Activated B cell treated with CpG ODN at 0.5 μM for 24 hours (primary cell): ENCODE results near the gene MALRD1. TPM values are rescaled to one million over a fixed set of nuclear protein-coding genes. Genes with fewer than 3 reads are reported as not detected.

Source experiments
- ATAC-seq: fragments of 200-7000 bp; cut with Tn5 transposase; one replicate; pipeline ENCODE4 v1.10.0; 2021; ENCODE audit warnings: low read depth, mild to moderate bottlenecking, moderate library complexity
- CTCF ChIA-PET: fragments of 350-600 bp; sonication (Branson Sonifier 250); formaldehyde crosslinking; loops from one replicate; lab custom pipeline; 2021; ENCODE audit warnings: antibody characterized with exemption; lab: Charles Lee
- POLR2A ChIA-PET: fragments of 350-600 bp; sonication (Branson Sonifier 250); formaldehyde crosslinking; loops from one replicate; lab custom pipeline; 2021; ENCODE audit warnings: antibody characterized with exemption; lab: Charles Lee
- DNase-seq: peaks from one replicate; pipeline ENCODE4 v3.0.0; 2022
- H3K27ac Mint-ChIP-seq: one replicate; pipeline ENCODE4 v1.8.0; 2020; ENCODE audit warnings: mixed read lengths
- H3K27me3 Mint-ChIP-seq: one replicate; pipeline ENCODE4 v1.8.0; 2021; ENCODE audit warnings: mixed read lengths
- H3K36me3 Mint-ChIP-seq: one replicate; pipeline ENCODE4 v1.8.0; 2021; ENCODE audit warnings: low read depth, mixed read lengths
- H3K4me1 Mint-ChIP-seq: one replicate; pipeline ENCODE4 v1.8.0; 2021; ENCODE audit warnings: mixed read lengths
- H3K4me3 Mint-ChIP-seq: one replicate; pipeline ENCODE4 v1.8.0; 2020; ENCODE audit warnings: mild to moderate bottlenecking, mixed read lengths
- H3K9me3 Mint-ChIP-seq: one replicate; pipeline ENCODE4 v1.8.0; 2020; ENCODE audit warnings: mixed read lengths
- CTCF ChIP-seq: fragments of 200-600 bp; IDR thresholded peaks from one replicate; pipeline ENCODE4 v1.8.0; 2022; ENCODE audit warnings: antibody characterized with exemption, mild to moderate bottlenecking
- intact Hi-C: fragments of 100-400 bp; cut with micrococcal nuclease; formaldehyde crosslinking; loops from one replicate; pipeline ENCODE4 v1.15.1; 2024
- total RNA-seq: library from RNA; stranded (reverse); gene quantifications from 2 replicates; pipeline ENCODE4 v1.2.3, GENCODE V29; 2022

The MALRD1 gene
- total RNA-seq, 1 donor from 2014 or later = not detected

- Mint-ChIP-seq H3K4me3 (no peak overlapping the region), H3K4me1 (no peaks in the 10 kb centered on the region), H3K9me3 (peaks cover 1% of the 10 kb centered on the region), H3K27ac (no peak overlapping the region), H3K36me3 (no peaks in the 10 kb centered on the region), H3K27me3 (no peaks in the 10 kb centered on the region)
- intact Hi-C loops = no loop called here
- no peak for DNase-seq
- no peak for TF ChIP-seq CTCF
- ChIA-PET CTCF (no interaction called here), POLR2A (no interaction called here)
- no peak for ATAC-seq
These were observed 532.1 kb downstream of the MALRD1 start for GRCh38 chr10:19580691-19581090.

GRCh38 chr10:19588608-19589007 is 540.0 kb downstream of the MALRD1 start:
- H3K36me3 Mint-ChIP-seq = no peaks in the 10 kb centered on the region
- CTCF ChIA-PET = no interaction called here
- no peaks in the 10 kb centered on the region for H3K4me1 Mint-ChIP-seq
- intact Hi-C loops = no loop called here
- no peak overlapping the region for H3K27ac Mint-ChIP-seq
- POLR2A ChIA-PET = no interaction called here
- H3K27me3 Mint-ChIP-seq = no peaks in the 10 kb centered on the region
- H3K4me3 Mint-ChIP-seq = no peak overlapping the region
- no peak for TF ChIP-seq CTCF
- peaks cover 10% of the 10 kb centered on the region for H3K9me3 Mint-ChIP-seq
- no peak for ATAC-seq
- DNase-seq = no peak

- ChIA-PET POLR2A (interaction anchor here (0.6 kb wide), 1 partner anchor 254 kb away, joined by 7 read pairs; no protein-coding TSS in a partner anchor), CTCF (no interaction called here)
- Mint-ChIP-seq H3K27me3 (no peaks in the 10 kb centered on the region), H3K4me1 (no peaks in the 10 kb centered on the region), H3K36me3 (no peaks in the 10 kb centered on the region), H3K9me3 (peaks cover 5% of the 10 kb centered on the region), H3K27ac (no peak overlapping the region), H3K4me3 (no peak overlapping the region)
- no peak for ATAC-seq
- intact Hi-C loops = no loop called here
- no peak for TF ChIP-seq CTCF
- DNase-seq = no peak
These were observed 543.7 kb downstream of the MALRD1 start for GRCh38 chr10:19592276-19592675.

GRCh38 chr10:19595212-19595845 is 546.7 kb downstream of the MALRD1 start:
- ChIA-PET POLR2A (no interaction called here), CTCF (no interaction called here)
- H3K36me3 Mint-ChIP-seq = no peaks in the 10 kb centered on the region
- no peaks in the 10 kb centered on the region for H3K4me1 Mint-ChIP-seq
- no peak overlapping the region for H3K27ac Mint-ChIP-seq
- peaks cover 5% of the 10 kb centered on the region for H3K9me3 Mint-ChIP-seq
- H3K27me3 Mint-ChIP-seq = no peaks in the 10 kb centered on the region
- no peak for TF ChIP-seq CTCF
- no peak for DNase-seq
- no peak overlapping the region for H3K4me3 Mint-ChIP-seq
- ATAC-seq = no peak
- intact Hi-C loops = no loop called here

- Mint-ChIP-seq H3K36me3 (no peaks in the 10 kb centered on the region), H3K9me3 (peaks cover 2% of the 10 kb centered on the region), H3K4me3 (no peak overlapping the region), H3K27ac (no peak overlapping the region), H3K4me1 (no peaks in the 10 kb centered on the region), H3K27me3 (no peaks in the 10 kb centered on the region)
- TF ChIP-seq CTCF = no peak
- ChIA-PET POLR2A (no interaction called here), CTCF (no interaction called here)
- no peak for ATAC-seq
- intact Hi-C loops = no loop called here
- DNase-seq = no peak
These were observed 557.2 kb downstream of the MALRD1 start for GRCh38 chr10:19605806-19606205.
